DOHH2 (cell line): Measurements from ENCODE around the gene SESTD1.

ENCODE experiments used
- EZH2phosphoT487 ChIP-seq: fragments of 200-600 bp; sonication (generic); IDR thresholded peaks from 2 replicates; pipeline ENCODE4 v1.6.1; 2017; ENCODE audit warnings: borderline replicate concordance, mild to moderate bottlenecking, antibody characterized with exemption, low read length, moderate library complexity, mixed read lengths
- TF ChIP-seq, protein P1 (sequence below): fragments of 200-600 bp; sonication (generic); IDR thresholded peaks from one replicate; pipeline ENCODE4 v1.5.1; 2014; ENCODE audit warnings: antibody characterized with exemption, mild to moderate bottlenecking, low read depth, low read length; ENCODE audit not compliant: poor library complexity, severe bottlenecking

- TF ChIP-seq, protein P1, sequence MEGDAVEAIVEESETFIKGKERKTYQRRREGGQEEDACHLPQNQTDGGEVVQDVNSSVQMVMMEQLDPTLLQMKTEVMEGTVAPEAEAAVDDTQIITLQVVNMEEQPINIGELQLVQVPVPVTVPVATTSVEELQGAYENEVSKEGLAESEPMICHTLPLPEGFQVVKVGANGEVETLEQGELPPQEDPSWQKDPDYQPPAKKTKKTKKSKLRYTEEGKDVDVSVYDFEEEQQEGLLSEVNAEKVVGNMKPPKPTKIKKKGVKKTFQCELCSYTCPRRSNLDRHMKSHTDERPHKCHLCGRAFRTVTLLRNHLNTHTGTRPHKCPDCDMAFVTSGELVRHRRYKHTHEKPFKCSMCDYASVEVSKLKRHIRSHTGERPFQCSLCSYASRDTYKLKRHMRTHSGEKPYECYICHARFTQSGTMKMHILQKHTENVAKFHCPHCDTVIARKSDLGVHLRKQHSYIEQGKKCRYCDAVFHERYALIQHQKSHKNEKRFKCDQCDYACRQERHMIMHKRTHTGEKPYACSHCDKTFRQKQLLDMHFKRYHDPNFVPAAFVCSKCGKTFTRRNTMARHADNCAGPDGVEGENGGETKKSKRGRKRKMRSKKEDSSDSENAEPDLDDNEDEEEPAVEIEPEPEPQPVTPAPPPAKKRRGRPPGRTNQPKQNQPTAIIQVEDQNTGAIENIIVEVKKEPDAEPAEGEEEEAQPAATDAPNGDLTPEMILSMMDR = no peak
- no peak for TF ChIP-seq EZH2phosphoT487
Observed at GRCh38 chr2:179174240-179174639, 90.4 kb downstream of the SESTD1 start.
